Measurements from ENCODE around the gene ZNF441. TPM values are rescaled to one million over a fixed set of nuclear protein-coding genes. Genes with fewer than 3 reads are reported as not detected.

ZNF441 gene
- total RNA-seq, 1 experiment from 2014 or later: 0.85 TPM

- no peaks in the 10 kb centered on the region for H3K4me1 ChIP-seq (ENCODE audit: insufficient read depth, low read length)
- H3K56ac ChIP-seq (ENCODE audit: insufficient read length, low read depth, low read length): no peak overlapping the region
- no peak overlapping the region for H3K4ac ChIP-seq (ENCODE audit: low read depth, low read length)
- Mint-ChIP-seq H3K27ac (no peak overlapping the region), H3K9me3 (peaks cover 74% of the 10 kb centered on the region in 2 experiments), H3K27me3 (ENCODE audit: low read depth) (peaks cover 8% of the 10 kb centered on the region), H3K4me1 (no peaks in the 10 kb centered on the region), H3K36me3 (ENCODE audit: insufficient read depth in 1 of 3, low read depth in 3 of 3) (peaks cover 29 to 50% (median 31%) of the 10 kb centered on the region in 3 experiments), H3K4me3 (no peak overlapping the region)
- no peak overlapping the region for H2AFZ ChIP-seq (ENCODE audit: low read length)
- H2BK12ac ChIP-seq (ENCODE audit: insufficient read length, low read depth, low read length): no peak overlapping the region
- H4K91ac ChIP-seq (ENCODE audit: insufficient read length, low read depth, low read length): no peak overlapping the region
- H3K79me2 ChIP-seq (ENCODE audit: insufficient read depth, low read length): no peaks in the 10 kb centered on the region
- no peak overlapping the region for H3K27ac ChIP-seq (ENCODE audit: insufficient read length, low read depth, low read length)
- no peak overlapping the region for H3K4me2 ChIP-seq (ENCODE audit: insufficient read depth, insufficient read length, low read length)
- no peak overlapping the region for H3T11ph ChIP-seq (ENCODE audit: low read length)
- H2BK5ac ChIP-seq (ENCODE audit: insufficient read length, low read length): no peak overlapping the region
- peaks cover 23% of the 10 kb centered on the region for H3K9me3 ChIP-seq (ENCODE audit: control insufficient read depth, low read depth, low read length)
- no peaks in the 10 kb centered on the region for H3K79me1 ChIP-seq (ENCODE audit: insufficient read depth, low read depth, low read length, poor library complexity, severe bottlenecking)
- no peak overlapping the region for H4K8ac ChIP-seq (replicated peaks; ENCODE audit: insufficient read length, low read depth, low read length)
- no peak overlapping the region for H2BK20ac ChIP-seq (ENCODE audit: low read depth, low read length, poor library complexity, severe bottlenecking)
- no peak overlapping the region for H2AK5ac ChIP-seq (ENCODE audit: insufficient read length, low read length)
- no peak overlapping the region for H2BK15ac ChIP-seq (ENCODE audit: low read depth, low read length)
- whole genome bisulfite sequencing (ENCODE audit: extremely low coverage, insufficient read length, low lambda C conversion rate): no CpG with 5 or more reads among the region's 5 CpGs
- H3K27me3 ChIP-seq (ENCODE audit: insufficient read depth, low read length): no peaks in the 10 kb centered on the region
- H3K23ac ChIP-seq (ENCODE audit: insufficient read length, low read depth, low read length): no peak overlapping the region
- H3K9ac ChIP-seq (ENCODE audit: extremely low read depth, insufficient read length, low read length): no peak overlapping the region
- H3K23me2 ChIP-seq (ENCODE audit: insufficient read length, low read depth, low read length, poor library complexity, severe bottlenecking): no peaks in the 10 kb centered on the region
- H3K18ac ChIP-seq (ENCODE audit: insufficient read length, low read depth, low read length): no peak overlapping the region
- H3K14ac ChIP-seq (ENCODE audit: insufficient read depth, low read length): no peak overlapping the region
- TF ChIP-seq CTCF (conservative IDR thresholded peaks at IDR 0.05): no peak
- no peaks in the 10 kb centered on the region for H4K20me1 ChIP-seq (ENCODE audit: control insufficient read depth, insufficient read depth, insufficient read length)
- DNase-seq: no peak
- no peak overlapping the region for H4K5ac ChIP-seq (ENCODE audit: insufficient read length, low read depth, low read length)
- H2BK120ac ChIP-seq (ENCODE audit: low read depth, low read length, poor library complexity, severe bottlenecking): no peak overlapping the region
These were observed 14.7 kb downstream of the ZNF441 start for GRCh38 chr19:11781295-11782057.
